ENCODE results near the gene CLEC16A.

DNA sequence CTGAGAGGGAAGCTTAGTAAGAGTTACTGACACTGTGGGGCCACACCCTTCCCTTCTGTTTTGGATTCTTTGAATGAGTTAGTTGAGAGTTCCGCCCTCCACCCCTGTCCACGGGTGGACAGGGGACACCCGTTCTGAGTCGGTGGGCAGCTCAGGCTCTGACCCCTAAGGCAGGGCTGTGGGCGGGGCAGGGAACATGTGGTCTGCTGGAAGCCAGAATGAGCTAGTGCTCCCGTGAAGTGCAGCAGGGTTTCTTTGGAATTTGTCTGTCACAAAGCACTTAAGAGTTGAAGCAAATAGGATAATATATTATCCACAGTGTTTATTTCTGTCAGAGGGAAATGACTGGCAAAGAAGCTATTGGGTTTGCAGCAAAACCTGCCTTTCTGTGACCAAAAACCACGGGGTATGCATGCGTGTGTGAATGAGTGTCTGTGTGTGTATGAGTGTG lies 90.1 kb downstream of the CLEC16A start:
- TF ChIP-seq, protein P1, sequence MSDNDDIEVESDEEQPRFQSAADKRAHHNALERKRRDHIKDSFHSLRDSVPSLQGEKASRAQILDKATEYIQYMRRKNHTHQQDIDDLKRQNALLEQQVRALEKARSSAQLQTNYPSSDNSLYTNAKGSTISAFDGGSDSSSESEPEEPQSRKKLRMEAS (IDR thresholded peaks at IDR 0.05), result no peak
- TF ChIP-seq FOXM1 (IDR thresholded peaks at IDR 0.05; ENCODE audit: borderline replicate concordance, low read depth) (no peak), REST (IDR thresholded peaks at IDR 0.05; ENCODE audit: low read depth) (no peak), CEBPB (IDR thresholded peaks at IDR 0.05) (no peak), RAD21 (IDR thresholded peaks at IDR 0.05; ENCODE audit: low read depth) (no peak), TAF1 (IDR thresholded peaks at IDR 0.05; ENCODE audit: low read depth) (no peak), TEAD4 (IDR thresholded peaks at IDR 0.05) (no peak), CREB1 (IDR thresholded peaks at IDR 0.05; ENCODE audit: low read depth) (no peak), EP300 (IDR thresholded peaks at IDR 0.05; ENCODE audit: borderline replicate concordance) (no peak), YY1 (IDR thresholded peaks at IDR 0.05; ENCODE audit: low read depth) (no peak), EGR1 (IDR thresholded peaks at IDR 0.05) (no peak), NFIC (IDR thresholded peaks at IDR 0.05) (no peak), TCF12 (IDR thresholded peaks at IDR 0.05; ENCODE audit: low read depth) (no peak)
- TF ChIP-seq, protein P2, sequence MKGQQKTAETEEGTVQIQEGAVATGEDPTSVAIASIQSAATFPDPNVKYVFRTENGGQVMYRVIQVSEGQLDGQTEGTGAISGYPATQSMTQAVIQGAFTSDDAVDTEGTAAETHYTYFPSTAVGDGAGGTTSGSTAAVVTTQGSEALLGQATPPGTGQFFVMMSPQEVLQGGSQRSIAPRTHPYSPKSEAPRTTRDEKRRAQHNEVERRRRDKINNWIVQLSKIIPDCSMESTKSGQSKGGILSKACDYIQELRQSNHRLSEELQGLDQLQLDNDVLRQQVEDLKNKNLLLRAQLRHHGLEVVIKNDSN (IDR thresholded peaks at IDR 0.05), result no peak
